GF-D8 (cell line): Measurements from ENCODE around the gene SLCO2B1.

Experiments used
- DNase-seq: peaks from one replicate; lab custom pipeline; 2025; lab: John Stamatoyannopoulos, UW

Gene SLCO2B1

GRCh38 chr11:75145196-75145971 lies 5.5 kb upstream of the SLCO2B1 start:
- DNase-seq = no peak

DNA sequence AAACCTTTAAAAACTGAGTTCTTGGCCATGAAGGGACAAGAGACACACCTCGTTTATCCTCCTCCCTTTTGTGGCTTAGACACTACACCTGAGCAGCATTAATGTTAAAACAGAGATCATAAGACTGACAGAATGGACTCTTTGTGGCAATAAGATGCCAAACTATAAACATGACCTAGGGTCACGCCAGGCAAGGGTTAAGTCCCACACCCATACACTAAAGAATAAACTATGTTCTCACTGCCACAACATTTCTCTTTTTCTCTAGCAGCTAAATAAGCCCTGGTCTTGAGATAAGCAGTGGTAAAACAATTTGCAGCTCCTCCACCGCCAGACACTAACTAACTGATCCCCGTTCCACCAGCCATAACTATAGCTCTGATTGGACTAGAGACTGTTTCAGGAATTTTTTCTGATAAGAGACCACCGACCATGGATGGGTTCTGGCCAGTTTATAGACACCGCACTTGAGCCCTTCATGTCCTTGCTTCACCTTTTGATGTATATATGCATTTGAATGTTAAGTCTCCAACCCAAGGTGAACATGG lies 4.9 kb upstream of the SLCO2B1 start:
- no peak for DNase-seq

DNA sequence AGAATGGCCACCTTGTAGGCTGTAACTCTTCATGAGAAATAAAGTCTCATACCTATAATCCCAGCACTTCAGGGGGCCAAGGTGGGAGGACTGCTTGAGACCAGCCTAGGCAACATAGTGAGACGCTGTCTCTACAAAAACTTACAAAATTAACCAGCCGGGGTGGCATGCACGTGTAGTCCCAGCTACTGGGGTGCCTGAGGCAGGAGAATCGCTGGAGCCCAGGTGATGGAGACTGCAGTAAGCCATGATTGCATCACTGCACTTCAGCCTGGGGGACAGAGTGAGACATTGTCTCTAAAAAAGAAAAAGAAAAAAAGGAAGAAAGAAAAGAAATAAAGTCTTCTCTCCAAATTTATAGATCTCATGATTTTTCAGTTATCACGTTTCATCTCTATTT lies 4.2 kb upstream of the SLCO2B1 start:
- no peak for DNase-seq

DNA sequence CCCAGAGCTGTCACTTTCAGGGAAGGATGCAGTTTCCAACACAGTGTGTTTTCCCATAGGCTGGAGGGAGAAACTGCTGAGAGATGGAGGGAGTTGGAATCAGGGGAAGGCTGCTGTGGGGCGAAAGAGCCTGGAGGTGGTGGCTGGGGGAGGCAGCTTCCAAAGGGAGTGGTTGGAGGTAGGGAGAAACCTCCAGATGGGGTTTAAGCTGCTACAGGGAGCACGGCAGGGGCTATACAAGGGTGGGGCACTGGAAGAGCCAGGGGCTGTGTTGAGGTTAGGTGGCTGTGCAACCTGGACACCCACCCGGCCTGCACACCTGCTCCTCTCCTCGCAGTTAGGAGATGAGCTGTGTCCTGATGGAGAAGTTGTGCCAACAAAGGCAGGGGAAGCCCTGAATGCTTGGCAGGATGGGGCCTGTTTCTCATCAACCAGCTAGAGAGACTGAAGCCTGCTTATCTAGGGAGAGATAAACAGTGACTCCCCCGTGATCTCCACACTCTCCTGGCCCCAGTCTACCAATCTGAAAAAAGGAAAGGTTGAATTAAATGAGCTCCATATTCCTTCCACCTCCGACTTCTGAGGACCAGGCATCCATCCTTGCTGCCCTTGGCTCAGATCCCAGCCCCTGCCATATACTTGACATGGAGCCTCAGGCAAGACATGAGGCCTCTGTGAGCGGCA lies 3.6 kb upstream of the SLCO2B1 start:
- no peak for DNase-seq

- no peak for DNase-seq
These were observed 3.0 kb upstream of the SLCO2B1 start for GRCh38 chr11:75147875-75148263.

DNA sequence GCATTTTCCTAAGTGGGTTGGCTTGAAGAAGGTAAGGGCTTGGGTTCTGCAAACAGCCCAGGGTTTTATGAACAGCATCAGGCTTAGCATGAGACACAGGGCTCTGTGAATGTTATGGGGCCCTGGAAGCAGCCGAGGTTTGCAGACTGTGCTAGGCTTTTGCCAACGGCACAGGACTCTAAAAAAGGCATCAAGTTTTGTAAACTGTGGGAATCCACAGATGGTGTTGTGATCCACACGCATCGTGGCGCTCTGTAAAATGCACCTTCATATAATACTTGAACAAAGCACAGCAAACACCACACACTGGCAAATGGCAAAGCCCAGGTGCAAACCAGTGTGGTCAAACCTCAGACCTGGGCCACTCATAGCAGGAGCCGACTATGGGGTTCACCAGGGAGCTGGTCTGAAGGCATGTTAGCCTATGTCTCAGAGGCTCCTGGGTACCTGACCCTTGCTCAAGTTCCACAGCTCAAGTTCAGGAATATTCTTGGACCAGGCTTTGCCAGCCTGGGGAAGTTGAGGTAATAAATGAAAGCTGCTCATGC lies 2.4 kb upstream of the SLCO2B1 start:
- no peak for DNase-seq

- DNase-seq = no peak
These were observed 991 bp upstream of the SLCO2B1 start for GRCh38 chr11:75149766-75150465.

- no peak for DNase-seq
These were observed 590 bp downstream of the SLCO2B1 start for GRCh38 chr11:75151346-75152047.

DNA sequence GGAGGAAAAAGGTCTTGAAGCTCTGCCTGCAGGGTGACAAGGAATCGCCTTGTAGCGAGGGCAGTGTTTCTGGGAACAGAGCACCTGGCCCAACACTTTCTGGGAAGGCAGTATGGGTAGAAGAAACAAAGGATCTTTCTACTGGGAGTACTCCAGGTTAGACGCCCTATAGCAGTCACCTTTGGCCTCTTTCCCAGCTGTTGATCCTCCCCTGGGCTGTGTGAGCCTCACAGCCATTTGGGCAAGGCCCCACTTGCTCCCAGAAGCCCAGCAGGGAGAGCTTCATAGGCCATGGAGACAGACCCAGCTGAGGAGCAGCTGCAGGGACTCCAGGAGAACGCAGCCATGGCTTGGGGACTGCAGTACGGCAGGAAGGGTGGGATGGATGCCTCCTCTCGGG lies 1.2 kb downstream of the SLCO2B1 start:
- no peak for DNase-seq

DNA sequence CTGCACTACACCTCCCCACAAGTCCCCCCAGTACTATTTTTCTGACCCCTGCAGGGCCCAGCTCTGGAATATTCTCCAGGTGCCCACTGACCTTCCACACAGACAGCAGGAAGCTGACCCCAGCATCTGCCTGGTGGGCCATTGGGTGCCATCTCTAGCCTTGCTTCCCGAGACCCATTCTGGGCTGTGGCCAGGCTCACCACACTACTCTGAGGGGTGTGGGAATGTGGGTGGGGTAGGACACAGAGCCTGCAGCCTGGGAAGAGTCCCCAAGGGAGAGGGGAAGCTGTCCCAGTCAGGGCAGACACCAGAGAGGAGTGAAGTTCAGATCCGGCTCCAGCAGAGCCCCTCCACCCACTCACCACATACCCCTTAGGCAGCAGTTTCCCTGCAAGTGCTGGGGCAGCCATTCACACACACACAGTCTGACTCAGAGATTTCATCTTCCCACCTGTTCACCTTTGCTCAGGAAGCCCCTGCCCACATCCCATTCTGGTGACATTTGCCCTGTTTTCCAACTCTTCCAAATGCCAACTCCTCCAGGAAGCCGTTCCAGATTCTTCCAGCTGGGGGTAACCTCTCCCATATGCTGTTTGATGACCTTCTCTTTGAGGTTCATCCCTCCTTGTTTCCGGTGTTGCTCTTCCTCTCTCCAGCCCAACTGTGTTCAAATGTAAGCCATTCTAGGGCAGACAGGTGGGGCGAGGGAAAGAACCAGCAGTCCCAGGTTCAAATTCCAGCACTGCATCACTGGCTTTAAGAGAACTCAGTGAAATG lies 1.9 kb downstream of the SLCO2B1 start:
- no peak for DNase-seq

DNA sequence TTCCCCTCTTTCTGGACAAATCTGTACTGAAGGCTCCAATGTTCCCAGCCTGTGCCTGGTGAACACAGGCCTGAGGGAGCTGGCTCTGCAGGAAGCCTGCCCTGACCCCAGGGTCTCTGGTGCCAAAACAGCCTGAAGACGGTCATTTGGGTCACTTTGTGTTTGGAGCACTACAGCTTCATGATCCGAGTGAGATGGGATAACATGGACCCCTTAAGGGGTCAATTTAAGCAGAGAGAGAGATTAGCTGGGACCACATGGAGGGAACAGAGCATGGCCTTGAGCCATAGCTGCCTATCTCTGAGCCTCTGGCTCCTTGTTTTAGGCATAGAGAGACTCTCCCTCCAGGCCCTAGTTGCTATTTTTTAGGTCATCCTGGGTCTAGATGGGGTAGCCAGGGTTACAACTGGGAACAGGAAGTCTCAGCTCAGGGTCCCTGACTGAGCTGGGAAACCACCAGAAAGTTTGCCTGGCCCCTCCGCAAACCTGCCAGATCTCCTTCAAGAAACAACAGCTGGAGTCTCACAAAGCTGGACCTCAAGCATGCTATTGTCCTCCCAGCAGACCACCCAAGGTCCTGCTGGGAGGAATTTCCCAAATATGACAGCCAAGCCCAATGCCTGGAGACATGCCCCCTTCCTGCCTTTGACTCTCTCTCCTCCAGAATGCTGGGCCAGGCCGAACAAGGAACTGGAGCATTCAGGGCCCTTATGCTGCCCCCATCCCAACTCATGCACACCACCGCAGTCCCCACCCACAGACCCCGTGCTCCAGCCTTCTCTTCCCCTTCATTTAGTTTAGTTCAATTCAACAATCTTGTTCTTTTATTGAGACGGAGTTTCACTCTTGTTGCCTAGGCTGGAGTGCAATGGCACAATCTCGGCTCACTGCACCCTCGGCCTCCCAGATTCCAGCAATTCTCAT lies 4.0 kb downstream of the SLCO2B1 start:
- DNase-seq = no peak

- no peak for DNase-seq
These were observed 4.9 kb downstream of the SLCO2B1 start for GRCh38 chr11:75155570-75156422.

DNA sequence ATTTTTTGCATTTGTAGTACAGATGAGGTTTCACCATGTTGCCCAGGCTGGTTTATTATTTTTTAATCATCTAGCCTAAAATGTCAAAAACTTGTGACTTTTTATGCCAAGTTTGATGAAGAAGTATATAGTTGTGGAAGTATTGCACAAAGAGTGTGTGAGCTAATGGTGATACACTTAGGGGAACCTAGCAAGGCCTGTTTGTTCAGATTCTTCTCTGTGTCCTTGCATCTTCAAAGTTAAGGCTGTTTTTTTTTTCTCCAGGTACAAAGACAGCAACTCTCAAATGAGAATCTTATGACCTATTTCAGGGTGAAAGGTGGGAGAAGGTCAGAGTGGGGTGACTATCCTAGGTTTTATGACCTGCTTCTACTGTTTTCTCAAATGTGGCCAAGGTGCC lies 7.3 kb downstream of the SLCO2B1 start:
- DNase-seq = no peak

DNA sequence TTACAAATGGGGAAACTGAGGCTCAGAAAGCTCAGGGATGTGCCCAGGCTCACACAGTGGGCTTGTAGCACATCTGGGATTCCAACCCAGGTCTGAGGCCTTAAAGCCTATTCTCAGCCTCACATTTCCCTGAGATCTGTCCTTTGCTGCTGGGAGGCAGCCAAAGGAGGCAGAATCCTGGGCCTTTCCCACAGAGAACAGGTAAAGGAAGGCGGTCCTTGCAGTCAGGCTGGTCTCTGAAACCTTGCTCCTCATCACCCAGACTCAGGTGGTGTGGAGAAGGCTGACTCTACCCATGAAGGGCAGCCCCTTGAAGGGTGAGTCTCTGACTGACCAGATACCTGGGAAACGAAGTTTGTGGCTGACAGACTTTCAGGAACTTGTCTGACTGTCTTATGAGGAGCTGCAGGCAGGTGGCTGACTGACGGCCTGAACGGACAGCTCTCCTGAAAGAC lies 7.8 kb downstream of the SLCO2B1 start:
- no peak for DNase-seq

- DNase-seq = no peak
These were observed 8.4 kb downstream of the SLCO2B1 start for GRCh38 chr11:75159151-75159953.

- DNase-seq = peak; percentile 13
These were observed 9.4 kb downstream of the SLCO2B1 start for GRCh38 chr11:75160220-75160757.

DNA sequence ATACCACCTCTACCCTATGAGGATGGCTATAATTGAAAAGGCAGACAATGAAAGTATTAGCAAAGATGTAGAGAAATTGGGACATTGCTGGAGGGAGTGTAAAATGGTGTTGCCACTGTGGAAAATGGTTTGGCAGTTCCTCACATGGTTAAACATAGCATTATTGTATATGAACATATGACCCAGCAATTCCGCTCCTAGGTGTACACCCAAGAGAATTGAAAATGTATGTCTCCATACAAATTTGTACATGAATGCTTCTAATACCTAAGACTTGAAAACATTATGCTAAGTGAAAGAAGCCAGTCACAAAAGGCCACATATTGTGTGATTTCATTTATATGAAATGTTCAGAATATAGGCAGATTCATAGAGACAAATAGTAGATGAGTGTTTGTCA lies 10.0 kb downstream of the SLCO2B1 start:
- no peak for DNase-seq
